PC-3 (cell line): ENCODE measurements around the gene SPHKAP. TPM values are rescaled to one million over a fixed set of nuclear protein-coding genes. Genes with fewer than 3 reads are reported as not detected.

Experiments used
- ATAC-seq: fragments of 200-7000 bp; cut with Tn5 transposase; 2 replicates; pipeline ENCODE4 v1.9.1; 2020; ENCODE audit warnings: mild to moderate bottlenecking, moderate library complexity
- BruUV-seq: library from RNA; stranded (reverse); fragments of 400-500 nt; replicated peaks from 2 replicates; lab custom pipeline; 2021; lab: Mats Ljungman, UMichigan
- CTCF ChIA-PET: fragments of 300-600 bp; sonication (Branson Sonifier 250); formaldehyde crosslinking; loops from one replicate; lab custom pipeline; 2022; ENCODE audit warnings: antibody characterized with exemption; lab: Charles Lee
- POLR2A ChIA-PET: fragments of 300-600 bp; sonication (Branson Sonifier 250); formaldehyde crosslinking; loops from one replicate; lab custom pipeline; 2022; ENCODE audit warnings: antibody characterized with exemption; ENCODE audit not compliant: unreplicated experiment; lab: Charles Lee
- DNase-seq: peaks from one replicate; pipeline ENCODE4 v3.0.0-alpha.2; 2015
- H2AFZ ChIP-seq: fragments of 300-600 bp; sonication (generic); 2 replicates; pipeline ENCODE4 v1.6.0; 2016; ENCODE audit warnings: antibody characterized with exemption, low read length
- H3F3A ChIP-seq: fragments of 300-600 bp; sonication (generic); one replicate; pipeline ENCODE4 v1.6.0; 2017; ENCODE audit warnings: antibody characterized with exemption, low read length, control low read depth, mild to moderate bottlenecking; ENCODE audit not compliant: unreplicated experiment
- H3K27ac ChIP-seq: fragments of 300-600 bp; sonication (generic); 2 replicates; pipeline ENCODE4 v1.5.1; 2016; ENCODE audit warnings: mild to moderate bottlenecking, low read length
- H3K27me3 ChIP-seq: fragments of 300-600 bp; sonication (generic); 2 replicates; pipeline ENCODE4 v1.6.1; 2016; ENCODE audit warnings: low read length, mixed read lengths
- H3K36me3 ChIP-seq: fragments of 300-600 bp; sonication (generic); 2 replicates; pipeline ENCODE4 v1.6.1; 2016; ENCODE audit warnings: low read depth, mixed run types, low read length, mixed read lengths
- H3K4me1 ChIP-seq: fragments of 300-600 bp; sonication (generic); 2 replicates; pipeline ENCODE4 v1.5.1; 2016; ENCODE audit warnings: low read length; ENCODE audit not compliant: insufficient read depth
- H3K4me2 ChIP-seq: fragments of 300-600 bp; sonication (generic); 2 replicates; pipeline ENCODE4 v1.6.0; 2016; ENCODE audit warnings: low read length
- H3K4me3 ChIP-seq: fragments of 300-600 bp; sonication (generic); 2 replicates; pipeline ENCODE4 v1.5.1; 2016; ENCODE audit warnings: mild to moderate bottlenecking, low read length, mixed read lengths
- H3K79me2 ChIP-seq: fragments of 300-600 bp; sonication (generic); 2 replicates; pipeline ENCODE4 v1.6.1; 2017; ENCODE audit warnings: low read length, mixed read lengths
- H3K9ac ChIP-seq: fragments of 300-600 bp; sonication (generic); 2 replicates; pipeline ENCODE4 v1.6.0; 2016; ENCODE audit warnings: mild to moderate bottlenecking, low read length
- H3K9me2 ChIP-seq: fragments of 300-600 bp; sonication (generic); replicated peaks from 2 replicates; pipeline ENCODE4 v1.6.1; 2016; ENCODE audit warnings: mixed run types, low read length, mixed read lengths
- H3K9me3 ChIP-seq: fragments of 300-600 bp; sonication (generic); 2 replicates; pipeline ENCODE4 v1.6.1; 2016; ENCODE audit warnings: low read length, mixed read lengths
- H4K20me1 ChIP-seq: fragments of 300-600 bp; sonication (generic); 2 replicates; pipeline ENCODE4 v1.6.1; 2016; ENCODE audit warnings: low read length, mixed read lengths
- EZH2 ChIP-seq: fragments of 300-600 bp; sonication (generic); IDR thresholded peaks from one replicate; pipeline ENCODE4 v1.6.1; 2017; ENCODE audit warnings: antibody characterized with exemption, mild to moderate bottlenecking, low read length; ENCODE audit not compliant: unreplicated experiment
- EZH2phosphoT487 ChIP-seq: fragments of 300-600 bp; sonication (generic); IDR thresholded peaks from 2 replicates; pipeline ENCODE4 v1.6.1; 2018; ENCODE audit warnings: mild to moderate bottlenecking, antibody characterized with exemption, low read length, borderline replicate concordance
- intact Hi-C: fragments of 100-400 bp; cut with micrococcal nuclease; formaldehyde crosslinking; loops from 2 replicates; pipeline ENCODE4 v1.9.0; 2023
- total RNA-seq: library from RNA; depleted of rRNA; stranded (reverse); fragments of >200 nt; gene quantifications from 2 replicates; pipeline ENCODE4 v1.2.3, GENCODE V29; 2014
- TF ChIP-seq, protein P1 (sequence below): fragments of 300-600 bp; sonication (generic); conservative IDR thresholded peaks from 2 replicates; pipeline ENCODE4 v1.5.1; 2017; ENCODE audit warnings: antibody characterized with exemption, low read depth, mild to moderate bottlenecking, low read length

The SPHKAP gene
- total RNA-seq, 1 experiment from 2014 or later = not detected

DNA sequence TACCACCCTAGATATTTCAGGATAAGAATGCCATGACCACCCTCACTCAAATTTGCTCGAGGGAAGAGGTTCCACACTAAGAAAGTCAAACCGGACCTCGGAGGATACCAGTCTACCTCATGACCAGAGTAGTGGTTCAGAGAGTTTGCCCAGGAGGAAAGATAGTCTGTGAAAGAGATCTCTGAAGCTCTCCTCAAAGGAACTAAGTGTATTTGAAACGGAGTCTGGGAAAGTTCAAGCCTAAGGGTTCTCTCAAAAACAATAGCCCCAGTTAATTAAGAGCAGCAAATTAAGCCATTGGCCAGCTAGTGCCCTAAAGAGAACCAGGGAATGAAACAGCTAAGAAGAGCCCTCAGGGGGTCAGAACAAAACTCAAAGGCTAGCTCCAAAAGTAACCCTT lies 94.9 kb downstream of the SPHKAP start:
- ChIA-PET POLR2A (no interaction called here), CTCF (no interaction called here)
- H2AFZ ChIP-seq = no peak overlapping the region
- ATAC-seq (no peak), DNase-seq (no peak)
- H3K79me2 ChIP-seq = no peaks in the 10 kb centered on the region
- H3K9ac ChIP-seq = no peak overlapping the region
- no peaks in the 10 kb centered on the region for H3F3A ChIP-seq
- no peaks in the 10 kb centered on the region for H3K9me3 ChIP-seq
- no peak overlapping the region for H3K27ac ChIP-seq
- H3K9me2 ChIP-seq = no peaks in the 10 kb centered on the region
- H3K4me3 ChIP-seq = no peak overlapping the region
- intact Hi-C loops = no loop called here
- no peaks in the 10 kb centered on the region for H4K20me1 ChIP-seq
- 0 out of 2 replicates have a peak, but pooled peaks cover 4% of the 10 kb centered on the region for H3K27me3 ChIP-seq
- no peak overlapping the region for H3K4me2 ChIP-seq
- no peaks in the 10 kb centered on the region for H3K36me3 ChIP-seq
- no peak for TF ChIP-seq EZH2
- no TSS peak for BruUV-seq
- H3K4me1 ChIP-seq = no peaks in the 10 kb centered on the region

DNA sequence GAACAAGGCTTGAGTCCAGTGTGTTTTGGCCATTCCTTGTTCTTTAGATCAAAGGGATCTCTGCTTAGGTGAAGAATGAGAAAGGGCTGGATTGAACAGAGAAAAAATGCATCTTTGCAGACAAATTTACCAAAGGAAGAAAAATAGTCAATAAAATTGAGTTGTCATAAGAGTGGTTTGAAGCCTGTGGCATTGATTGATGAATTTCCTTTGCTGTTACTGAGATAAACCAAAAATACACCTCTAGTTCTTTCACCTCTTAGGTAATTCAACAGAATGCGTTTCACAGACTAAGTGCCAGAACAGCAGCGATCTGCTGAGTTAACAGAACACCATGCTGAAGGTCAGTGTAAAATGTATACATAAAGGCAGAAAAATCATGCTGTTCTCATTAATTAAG lies 96.8 kb downstream of the SPHKAP start:
- no peaks in the 10 kb centered on the region for H3K9me3 ChIP-seq
- no peak for ATAC-seq

DNA sequence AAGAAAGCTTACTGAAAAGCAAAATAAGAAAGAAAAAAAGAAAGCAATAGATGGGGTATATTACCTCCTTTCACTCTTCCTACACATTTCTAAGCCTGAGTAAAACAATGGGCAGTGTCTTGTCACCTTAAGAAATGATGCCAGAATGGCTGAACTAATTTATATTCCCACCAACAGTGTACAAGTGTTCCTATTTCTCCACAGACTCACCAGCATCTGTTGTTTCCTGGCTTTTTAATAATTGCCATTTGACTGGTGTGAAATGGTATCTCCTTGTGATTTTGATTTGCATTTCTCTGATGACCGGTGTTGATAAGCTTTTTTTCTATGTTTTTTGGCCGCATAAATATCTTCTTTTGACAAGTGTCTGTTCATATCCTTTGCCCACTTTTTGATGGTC lies 98.4 kb downstream of the SPHKAP start:
- H3K4me2 ChIP-seq = no peak overlapping the region
- no peaks in the 10 kb centered on the region for H3K9me2 ChIP-seq
- H3K36me3 ChIP-seq = no peaks in the 10 kb centered on the region
- ATAC-seq (no peak), DNase-seq (no peak)
- POLR2A ChIA-PET = no interaction called here
- no peak overlapping the region for H2AFZ ChIP-seq
- no peaks in the 10 kb centered on the region for H3K4me1 ChIP-seq
- no peaks in the 10 kb centered on the region for H3K79me2 ChIP-seq
- CTCF ChIA-PET = no interaction called here
- no peaks in the 10 kb centered on the region for H4K20me1 ChIP-seq
- no peaks in the 10 kb centered on the region for H3K9me3 ChIP-seq
- no peak for TF ChIP-seq EZH2
- TF ChIP-seq EZH2phosphoT487 = no peak
- TF ChIP-seq, protein P1, sequence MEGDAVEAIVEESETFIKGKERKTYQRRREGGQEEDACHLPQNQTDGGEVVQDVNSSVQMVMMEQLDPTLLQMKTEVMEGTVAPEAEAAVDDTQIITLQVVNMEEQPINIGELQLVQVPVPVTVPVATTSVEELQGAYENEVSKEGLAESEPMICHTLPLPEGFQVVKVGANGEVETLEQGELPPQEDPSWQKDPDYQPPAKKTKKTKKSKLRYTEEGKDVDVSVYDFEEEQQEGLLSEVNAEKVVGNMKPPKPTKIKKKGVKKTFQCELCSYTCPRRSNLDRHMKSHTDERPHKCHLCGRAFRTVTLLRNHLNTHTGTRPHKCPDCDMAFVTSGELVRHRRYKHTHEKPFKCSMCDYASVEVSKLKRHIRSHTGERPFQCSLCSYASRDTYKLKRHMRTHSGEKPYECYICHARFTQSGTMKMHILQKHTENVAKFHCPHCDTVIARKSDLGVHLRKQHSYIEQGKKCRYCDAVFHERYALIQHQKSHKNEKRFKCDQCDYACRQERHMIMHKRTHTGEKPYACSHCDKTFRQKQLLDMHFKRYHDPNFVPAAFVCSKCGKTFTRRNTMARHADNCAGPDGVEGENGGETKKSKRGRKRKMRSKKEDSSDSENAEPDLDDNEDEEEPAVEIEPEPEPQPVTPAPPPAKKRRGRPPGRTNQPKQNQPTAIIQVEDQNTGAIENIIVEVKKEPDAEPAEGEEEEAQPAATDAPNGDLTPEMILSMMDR = no peak
- no TSS peak for BruUV-seq
- no peak overlapping the region for H3K4me3 ChIP-seq
- no peak overlapping the region for H3K9ac ChIP-seq
- no peak overlapping the region for H3K27ac ChIP-seq
- intact Hi-C loops = no loop called here
- 0 out of 2 replicates have a peak, but pooled peaks cover 4% of the 10 kb centered on the region for H3K27me3 ChIP-seq
- no peaks in the 10 kb centered on the region for H3F3A ChIP-seq

More for the DNA sequence above, 96.8 kb downstream of the SPHKAP start:
- Histone ChIP-seq H3K9ac (no peak overlapping the region), H3K79me2 (no peaks in the 10 kb centered on the region), H3F3A (no peaks in the 10 kb centered on the region), H3K4me2 (no peak overlapping the region), H3K27ac (no peak overlapping the region), H4K20me1 (no peaks in the 10 kb centered on the region), H3K4me1 (no peaks in the 10 kb centered on the region), H3K4me3 (no peak overlapping the region), H3K27me3 (0 out of 2 replicates have a peak, but pooled peaks cover 4% of the 10 kb centered on the region), H3K36me3 (no peaks in the 10 kb centered on the region), H2AFZ (no peak overlapping the region), H3K9me2 (no peaks in the 10 kb centered on the region)
- no peak for TF ChIP-seq EZH2phosphoT487
- TF ChIP-seq, protein P1 = no peak
- TF ChIP-seq EZH2 = no peak
- no peak for DNase-seq
- no TSS peak for BruUV-seq
- POLR2A ChIA-PET = no interaction called here
- intact Hi-C loops = no loop called here
- CTCF ChIA-PET = no interaction called here
